HG03457 (cell line): ENCODE measurements around the gene HOMER3.
"Not testable (repeated sequence)": the region's sequence is repeated elsewhere in the genome, so short reads cannot be mapped to it uniquely, and the experiment has no call there.

Experiments
- ATAC-seq: cut with Tn5 transposase; IDR thresholded peaks from one replicate; pipeline ENCODE4 v1.9.1; 2021; ENCODE audit warnings: moderate number of reproducible peaks; ENCODE audit not compliant: unreplicated experiment

HOMER3 gene

DNA sequence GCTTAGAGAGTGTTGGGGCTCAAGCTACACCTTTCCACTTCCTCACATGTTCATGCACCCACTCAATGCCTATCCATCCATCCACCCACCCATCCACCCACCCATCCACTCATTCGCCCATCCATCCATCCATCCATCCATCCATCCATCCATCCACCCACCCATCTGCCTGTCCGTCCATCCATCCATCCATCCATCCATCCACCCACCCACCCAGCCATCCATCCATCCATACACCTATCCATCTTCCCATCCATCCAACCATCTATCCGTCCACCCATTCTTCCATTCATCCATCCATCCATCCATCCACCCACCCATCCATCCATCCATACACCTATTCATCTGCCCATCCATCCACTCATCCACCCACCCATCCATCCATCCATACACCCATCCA is 13.1 kb upstream of the HOMER3 start:
- no peak for ATAC-seq

DNA sequence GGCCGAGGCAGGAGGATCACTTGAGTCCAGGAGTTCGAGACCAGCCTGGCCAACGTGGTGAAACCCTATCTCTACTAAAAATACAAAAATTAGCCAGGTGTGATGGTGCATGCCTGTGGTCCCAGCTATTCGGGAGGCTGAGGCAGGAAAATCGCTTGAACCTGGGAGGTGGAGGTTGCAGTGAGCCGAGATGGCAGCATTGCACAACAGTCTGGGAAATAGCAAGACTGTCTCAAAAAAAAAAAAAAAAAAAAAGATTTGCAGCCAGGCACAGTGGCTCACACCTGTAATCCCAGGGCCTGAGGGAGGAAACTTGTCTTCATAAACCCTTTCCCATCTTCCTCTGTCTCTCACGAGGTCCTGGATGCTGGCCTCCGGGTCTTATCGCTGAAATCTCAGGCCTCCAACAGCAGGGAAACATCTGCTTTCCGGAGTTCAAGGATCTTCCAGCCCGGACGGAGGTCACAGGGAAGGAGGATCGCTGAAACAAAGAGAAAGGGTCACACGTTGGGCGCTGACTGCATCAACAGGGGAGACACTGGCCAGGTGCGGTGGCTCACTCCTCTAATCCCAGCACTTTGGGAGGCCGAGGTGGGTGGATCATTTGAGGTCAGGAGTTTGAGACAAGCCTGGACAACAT is 11.5 kb upstream of the HOMER3 start:
- not testable (repeated sequence) for ATAC-seq

- no peak for ATAC-seq
These were observed 10.8 kb upstream of the HOMER3 start for GRCh38 chr19:18951721-18952281.

DNA sequence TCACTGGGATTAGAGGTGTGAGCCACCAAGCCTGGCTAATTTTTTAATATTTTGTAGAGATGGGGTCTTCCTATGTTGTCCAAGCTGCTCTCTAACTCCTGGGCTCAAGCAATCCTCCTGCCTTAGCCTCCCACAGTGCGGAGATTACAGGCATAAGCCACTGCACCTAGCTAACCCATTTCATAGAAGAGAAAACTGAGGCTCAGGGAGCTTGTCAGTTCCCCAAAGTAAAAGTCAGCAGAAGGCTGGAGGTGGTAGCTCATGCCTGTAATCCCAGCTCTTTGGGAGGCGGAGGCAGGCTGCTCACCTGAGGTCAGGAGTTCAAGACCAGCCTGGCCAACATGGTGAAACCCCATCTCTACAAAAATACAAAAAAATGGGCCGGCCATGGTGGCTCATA is 8.8 kb upstream of the HOMER3 start:
- ATAC-seq: no peak

GRCh38 chr19:18948976-18949356 is 7.9 kb upstream of the HOMER3 start:
- no peak for ATAC-seq

DNA sequence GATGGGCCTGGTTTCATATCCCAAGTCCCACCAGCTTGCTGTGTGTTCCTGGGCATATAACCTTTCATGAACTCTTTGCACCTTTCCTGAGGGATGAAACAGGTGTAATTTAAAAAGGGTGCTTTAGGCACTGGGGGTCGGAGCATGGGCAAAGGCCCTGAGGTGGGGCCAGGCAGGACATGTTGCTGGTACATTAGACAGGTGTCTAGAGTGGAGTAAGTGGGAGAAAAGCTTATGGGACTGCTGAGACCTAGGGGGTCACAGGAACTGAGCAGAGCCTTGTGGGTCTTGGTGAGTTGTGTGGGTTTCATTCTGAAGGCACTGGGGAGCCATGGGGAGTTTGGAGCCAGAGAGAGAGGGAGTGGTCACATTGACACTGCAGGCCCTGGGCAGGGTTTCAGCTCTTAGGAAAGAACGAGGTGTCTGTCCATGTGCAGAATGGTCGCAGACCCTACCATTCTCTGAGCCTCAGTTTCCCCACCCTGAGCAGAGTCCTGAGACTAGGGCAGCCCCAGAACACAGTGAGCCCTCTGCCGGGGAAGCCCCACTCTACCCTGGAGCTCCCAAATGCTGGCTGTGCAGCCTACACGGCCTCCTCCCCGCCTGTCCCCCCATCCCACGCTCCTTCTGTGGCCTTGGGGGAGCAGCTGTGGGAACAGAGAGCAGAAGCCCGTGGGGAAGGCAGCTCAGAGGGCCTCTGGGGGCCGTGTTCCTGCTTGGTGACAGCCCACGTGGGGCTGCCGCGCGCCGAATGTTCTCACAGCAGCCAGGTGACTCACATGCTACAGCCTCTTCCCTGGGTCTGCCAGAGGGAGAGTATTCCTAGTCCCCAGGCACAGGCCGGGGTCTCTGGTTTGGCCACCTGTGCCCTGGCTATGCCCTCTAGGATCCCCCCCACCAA is 7.3 kb upstream of the HOMER3 start:
- no peak for ATAC-seq

DNA sequence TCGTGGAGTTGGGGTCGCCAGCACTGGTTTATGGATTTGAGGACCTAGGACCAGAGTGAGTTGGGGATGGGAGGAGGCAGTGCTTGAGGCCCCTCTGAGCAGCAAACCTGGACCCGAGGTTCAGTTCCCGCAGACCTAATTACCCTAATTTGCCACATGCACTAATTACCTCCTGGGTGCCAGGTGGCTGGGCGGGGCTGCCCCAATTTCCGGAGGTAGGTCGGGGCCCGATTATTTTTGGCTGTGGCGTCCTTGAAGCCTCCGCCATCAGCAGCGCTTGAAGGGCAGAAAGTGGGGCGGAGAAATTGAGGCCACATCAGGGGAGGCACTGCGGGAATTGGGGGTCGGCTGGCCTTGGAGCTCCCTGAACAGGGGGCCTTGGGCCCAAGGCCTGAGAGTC is 5.9 kb upstream of the HOMER3 start:
- no peak for ATAC-seq

- no peak for ATAC-seq
These were observed 5.3 kb upstream of the HOMER3 start for GRCh38 chr19:18946335-18946734.

GRCh38 chr19:18945297-18945696 is 4.3 kb upstream of the HOMER3 start:
- no peak for ATAC-seq

GRCh38 chr19:18943465-18943864 is 2.4 kb upstream of the HOMER3 start:
- ATAC-seq: no peak

DNA sequence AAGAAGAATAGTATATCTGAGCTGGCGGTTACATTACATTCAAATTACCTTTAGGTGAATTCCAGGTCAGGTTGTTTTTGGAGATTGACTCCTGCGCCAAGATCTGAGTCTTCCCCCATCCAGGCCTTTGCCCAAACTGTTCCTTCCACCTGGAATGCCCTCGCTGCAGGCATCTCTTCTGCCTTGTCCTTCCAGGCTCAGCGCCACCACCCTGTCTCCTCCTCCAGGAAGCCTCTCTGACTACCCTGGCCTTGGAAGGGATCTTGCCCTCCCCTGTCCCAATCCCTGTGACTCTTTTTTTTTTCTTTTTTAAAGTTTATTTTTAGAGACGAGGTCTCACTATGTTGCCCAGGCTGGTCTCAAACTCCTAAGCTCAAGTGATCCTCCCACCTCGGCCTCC is 1.7 kb upstream of the HOMER3 start:
- ATAC-seq: no peak

- ATAC-seq: no peak
These were observed 774 bp upstream of the HOMER3 start for GRCh38 chr19:18941628-18942354.

- ATAC-seq: no peak
These were observed 872 bp downstream of the HOMER3 start for GRCh38 chr19:18939922-18940768.

DNA sequence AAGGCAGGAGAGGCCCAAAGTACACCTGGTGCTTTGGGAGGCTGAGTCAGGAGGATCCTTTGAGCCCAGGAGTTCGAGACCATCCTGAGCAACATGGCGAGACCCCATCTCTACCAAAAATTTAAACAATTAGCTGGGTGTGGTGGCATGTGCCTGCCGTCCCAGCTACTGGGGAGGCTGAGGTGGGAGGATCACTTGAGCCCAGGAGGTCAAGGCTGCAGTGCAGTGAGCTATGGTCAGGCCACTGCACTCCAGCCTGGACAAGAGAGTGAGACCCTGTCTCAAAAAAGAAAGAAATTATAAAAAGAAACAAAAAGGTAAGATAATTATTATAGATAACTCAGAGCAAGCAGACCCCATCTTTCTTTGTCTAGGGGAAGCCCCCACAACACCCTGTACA is 1.9 kb downstream of the HOMER3 start:
- ATAC-seq: no peak

DNA sequence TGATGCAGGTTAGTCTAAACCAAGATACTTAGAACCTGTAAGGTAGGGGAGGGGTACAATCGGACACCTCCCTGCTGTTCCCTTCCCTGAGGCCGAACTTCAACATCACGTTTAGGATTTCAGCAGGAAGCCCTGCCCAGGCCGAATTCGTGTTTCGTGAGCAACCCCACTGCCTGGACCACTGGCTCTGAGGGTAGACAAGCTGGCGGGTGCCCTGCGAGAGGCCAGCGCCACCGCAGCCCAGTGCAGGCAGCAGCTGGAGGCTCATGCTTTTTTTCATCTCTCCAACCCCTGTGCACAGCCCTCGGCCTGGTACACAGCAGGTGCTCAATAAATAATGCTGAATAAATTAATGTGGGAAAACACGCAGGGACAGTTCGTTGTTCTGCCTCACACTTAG is 7.7 kb downstream of the HOMER3 start:
- ATAC-seq: no peak

GRCh38 chr19:18932216-18932841 is 8.7 kb downstream of the HOMER3 start:
- ATAC-seq: no peak

DNA sequence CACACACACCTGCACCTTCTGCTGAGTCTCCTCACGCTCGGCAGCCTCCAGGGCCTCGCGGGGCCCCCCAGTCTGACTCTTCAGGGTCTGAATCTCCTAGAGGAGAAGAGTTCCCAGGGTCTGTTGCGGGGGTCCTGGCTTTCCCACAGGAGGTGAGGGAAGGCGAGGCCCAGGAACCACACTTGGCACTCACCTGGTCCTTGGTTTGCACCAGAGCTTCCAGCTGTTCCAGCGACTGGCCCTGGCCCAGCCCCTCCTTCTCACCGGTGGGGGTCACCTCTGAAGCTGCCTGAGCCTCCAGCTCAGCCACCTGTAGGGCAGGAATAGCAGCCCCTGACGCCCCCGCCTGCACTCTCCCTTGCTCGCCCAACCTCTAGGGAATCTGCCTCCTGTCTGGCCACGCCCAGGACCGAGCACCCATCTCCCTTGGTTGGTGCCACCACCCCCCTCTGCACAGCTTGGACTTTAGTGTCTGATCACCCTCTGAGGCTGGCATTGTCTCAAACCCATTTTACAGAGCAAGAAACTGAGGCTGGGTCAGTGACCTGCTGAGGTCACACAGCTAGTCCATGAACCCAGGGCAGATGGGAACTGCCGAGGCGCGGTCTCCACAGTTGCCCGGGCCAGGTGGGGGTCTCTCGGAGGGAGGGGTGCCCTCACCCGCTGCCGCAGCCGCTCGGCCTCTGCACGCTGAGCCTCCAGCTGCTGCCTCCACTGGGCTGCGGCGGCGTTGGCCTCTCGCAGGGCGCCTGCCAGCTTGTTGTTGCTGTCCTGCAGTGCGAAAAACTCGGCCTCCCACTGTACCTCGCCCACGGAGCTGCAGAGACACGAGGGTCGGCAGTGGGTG is 9.5 kb downstream of the HOMER3 start:
- no peak for ATAC-seq

DNA sequence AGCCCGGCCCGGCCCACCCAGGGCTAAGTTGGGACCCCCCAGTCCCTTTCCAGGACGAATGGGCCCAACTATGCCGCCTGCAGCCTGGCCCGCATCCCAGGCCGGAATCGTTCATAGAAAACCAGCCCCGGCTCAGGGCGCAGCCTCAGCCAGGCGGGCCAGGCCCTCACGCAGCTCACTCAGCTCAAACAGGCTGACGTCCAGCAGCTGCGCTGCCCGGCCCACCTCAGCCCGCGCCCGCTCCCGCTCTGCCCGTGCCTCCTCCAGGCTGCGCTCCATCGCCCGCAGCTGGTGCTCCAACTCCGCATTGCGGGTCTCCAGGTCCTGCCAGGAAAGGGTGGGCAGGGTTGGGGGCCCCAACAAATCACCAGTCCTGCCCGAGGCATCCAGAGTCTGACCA is 11.7 kb downstream of the HOMER3 start:
- no peak for ATAC-seq
